DMS114 treated with DMSO at 0.1 percent for 48 hours (cell line): Measurements from ENCODE around the gene EXOG.

Experiments used
- DNase-seq: peaks from one replicate; lab custom pipeline; 2025; ENCODE audit not compliant: unreplicated experiment; lab: John Stamatoyannopoulos, UW

EXOG gene

DNA sequence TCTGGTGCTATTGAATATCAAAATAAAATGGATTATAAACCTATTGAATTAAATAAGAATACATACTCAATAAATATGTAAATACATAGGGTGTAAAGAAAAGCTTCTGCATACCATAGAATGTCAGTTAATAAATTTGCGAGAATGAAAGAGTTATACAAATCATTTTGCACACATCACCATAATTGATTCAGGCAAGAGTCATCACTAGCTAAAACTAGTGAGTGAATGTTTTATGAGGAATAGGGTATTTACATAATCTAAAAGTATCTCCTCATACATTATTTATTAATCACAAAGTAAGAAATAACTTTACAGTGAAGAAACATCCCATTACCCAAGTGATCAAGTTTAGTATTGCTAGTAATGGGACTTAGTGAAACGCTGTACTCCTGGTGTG is 13.6 kb downstream of the EXOG start:
- DNase-seq, result no peak

GRCh38 chr3:38510631-38511030 is 14.5 kb downstream of the EXOG start:
- no peak for DNase-seq

DNA sequence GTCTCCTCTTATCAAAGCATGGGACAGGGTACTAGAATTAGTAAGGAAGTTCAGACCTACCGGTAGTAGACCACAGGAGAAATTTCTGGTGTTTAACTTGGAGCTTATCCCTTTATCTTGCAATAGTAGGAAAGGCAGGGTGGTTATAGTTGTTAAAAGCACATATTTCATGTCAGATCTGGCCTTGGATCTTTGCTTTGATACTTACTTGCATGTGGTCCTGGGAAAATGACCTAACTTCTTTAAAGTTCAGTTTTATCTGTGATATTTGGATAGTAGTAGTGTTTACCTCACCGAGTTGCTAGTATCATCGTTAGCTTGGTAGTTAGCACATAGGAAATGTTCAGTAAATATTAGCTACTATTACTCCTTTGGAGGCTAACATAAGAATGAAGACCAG is 15.4 kb downstream of the EXOG start:
- no peak for DNase-seq

GRCh38 chr3:38515367-38515766 is 19.2 kb downstream of the EXOG start:
- DNase-seq, result no peak

GRCh38 chr3:38516669-38517068 is 20.5 kb downstream of the EXOG start:
- DNase-seq, result no peak

DNA sequence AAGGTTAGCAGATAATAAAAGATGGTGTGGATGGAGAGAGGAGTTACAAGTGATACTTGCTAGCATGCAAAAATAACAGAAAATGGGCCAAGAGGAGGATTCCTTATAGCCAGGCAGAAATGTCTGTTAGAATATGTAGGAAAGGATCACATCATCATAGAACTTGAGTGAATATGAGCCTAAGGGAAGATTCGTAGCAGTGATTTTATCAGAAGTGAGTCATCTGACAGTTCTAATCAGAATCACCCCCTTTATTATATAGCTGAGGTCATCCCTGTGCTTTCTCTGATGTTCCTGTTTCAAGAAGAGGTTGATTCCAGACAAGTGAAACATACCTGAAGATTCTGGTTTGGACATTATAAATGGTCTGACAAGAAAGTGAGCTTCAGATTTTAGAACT is 22.9 kb downstream of the EXOG start:
- no peak for DNase-seq

- no peak for DNase-seq
Measured at GRCh38 chr3:38519651-38520050, 23.5 kb downstream of the EXOG start.

DNA sequence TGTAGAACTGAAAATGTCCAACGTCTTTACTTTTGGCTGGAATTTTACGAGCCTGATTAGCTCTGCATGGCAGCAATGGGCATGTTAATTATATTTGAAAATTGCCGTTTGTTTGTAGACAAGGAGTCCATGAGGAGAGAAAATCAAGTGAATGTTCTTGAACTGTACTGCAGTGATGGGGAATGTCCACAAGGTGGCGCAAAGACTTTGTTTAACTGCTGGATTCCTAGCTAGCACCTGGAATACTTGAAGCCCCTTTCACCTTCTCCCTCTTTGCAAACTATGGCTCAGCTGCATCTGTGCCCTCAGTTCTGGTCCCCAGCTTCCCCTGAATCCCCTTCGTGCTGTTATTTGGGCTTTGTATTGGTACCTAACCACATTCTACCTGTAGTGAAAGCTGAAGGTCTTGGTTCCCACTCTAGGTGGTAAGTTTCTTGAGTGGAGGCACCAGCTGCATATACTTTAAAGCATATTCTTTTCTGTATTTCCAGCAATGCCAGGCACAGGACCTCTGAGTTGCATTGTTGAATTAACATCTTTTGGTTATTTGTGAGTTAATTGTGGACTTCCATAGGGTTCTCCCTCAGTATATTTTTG is 25.3 kb downstream of the EXOG start:
- peak; percentile 34 for DNase-seq

DNA sequence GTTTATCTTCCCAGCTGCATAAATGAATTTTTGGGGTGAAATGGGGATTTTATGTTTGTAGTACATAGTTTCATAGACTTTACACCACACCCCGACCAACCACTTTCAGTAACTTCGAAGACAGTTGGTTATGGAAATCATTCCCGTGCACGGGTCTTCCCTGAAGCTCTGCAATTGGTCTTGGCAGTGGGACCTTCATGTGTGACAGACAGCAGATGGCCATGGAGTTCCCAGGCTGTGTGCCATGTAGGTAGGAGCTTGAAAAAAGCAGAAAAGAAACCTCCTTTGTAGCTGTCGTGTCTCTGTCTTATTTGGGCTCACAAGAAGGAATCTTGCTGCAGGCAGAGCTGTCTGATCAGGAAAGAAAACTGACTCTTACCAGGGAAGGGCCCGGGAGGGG is 25.9 kb downstream of the EXOG start:
- DNase-seq, result no peak

- DNase-seq, result no peak
Measured at GRCh38 chr3:38524141-38524739, 28.1 kb downstream of the EXOG start.

DNA sequence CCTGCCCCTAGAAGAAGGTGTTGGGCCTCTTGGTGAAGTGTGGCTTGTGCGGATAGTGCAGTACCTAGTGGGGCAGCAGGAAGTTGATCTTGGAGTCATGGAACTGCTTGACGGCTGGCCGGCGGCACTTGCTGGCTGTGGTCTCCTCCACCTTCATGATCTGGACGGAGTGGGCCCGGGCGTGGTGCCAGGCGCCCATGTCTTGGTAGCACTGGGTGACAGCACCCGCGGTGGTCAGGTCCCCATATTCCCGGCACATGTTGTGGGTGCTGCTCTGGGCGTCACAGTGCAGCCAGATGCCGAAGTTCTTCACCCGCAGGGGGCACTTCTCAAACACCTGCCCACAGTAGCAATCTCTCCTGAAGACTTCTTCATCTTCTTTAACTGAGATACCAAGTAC is 30.7 kb downstream of the EXOG start:
- DNase-seq, result no peak

GRCh38 chr3:38528457-38528856 is 32.3 kb downstream of the EXOG start:
- DNase-seq, result no peak

DNA sequence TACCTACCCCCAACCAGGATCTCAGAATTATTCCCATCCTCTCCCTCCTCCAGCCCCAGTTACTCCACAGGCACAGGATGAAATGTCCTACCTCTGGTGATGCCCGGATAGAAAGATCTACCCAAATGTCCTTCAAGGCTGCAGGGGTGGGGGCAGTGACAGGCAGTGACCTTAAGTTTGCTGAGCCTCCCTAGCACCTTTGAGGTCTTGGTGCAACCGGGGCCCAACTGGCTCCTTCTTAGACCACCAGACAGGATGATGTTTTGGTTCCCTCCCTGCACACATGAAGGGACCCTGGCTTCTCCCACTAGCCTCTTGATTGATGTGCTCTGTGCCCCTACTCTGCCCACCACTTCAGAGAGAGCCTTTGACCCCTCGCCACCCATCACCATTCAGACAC is 36.4 kb downstream of the EXOG start:
- DNase-seq, result no peak

DNA sequence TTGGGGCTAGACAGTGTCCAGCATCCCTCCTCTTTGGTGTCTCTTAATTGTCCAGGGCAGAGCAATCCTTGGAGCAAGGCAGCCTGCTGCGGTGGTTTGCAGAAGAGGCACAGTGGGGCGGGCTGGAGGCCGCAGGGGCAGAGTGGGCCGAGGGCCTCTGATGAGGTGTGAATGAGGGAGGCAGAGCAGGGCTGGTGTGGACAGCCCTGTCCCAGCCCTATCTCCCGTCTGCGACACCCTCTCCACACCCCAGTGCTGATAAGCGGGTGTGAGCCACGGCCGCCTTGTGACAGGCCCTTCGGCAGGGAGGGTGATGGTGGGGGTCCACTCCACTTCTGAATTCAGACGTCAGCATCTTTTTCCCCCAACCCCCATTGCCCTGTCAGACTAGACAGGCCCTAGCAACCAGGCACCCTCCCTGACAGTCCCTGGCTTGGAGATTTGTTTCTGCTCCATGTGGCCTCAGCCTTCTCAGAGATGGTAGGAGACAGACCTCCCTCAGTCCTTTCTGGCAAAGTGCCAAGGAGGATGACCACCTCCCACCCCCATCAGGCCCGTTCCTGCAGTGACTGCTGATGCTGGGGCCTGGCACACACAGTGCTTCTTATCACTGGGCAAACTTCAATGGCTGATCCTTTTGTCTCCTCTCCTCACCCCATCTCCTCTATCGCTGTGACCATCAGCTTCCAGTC is 37.3 kb downstream of the EXOG start:
- no peak for DNase-seq

DNA sequence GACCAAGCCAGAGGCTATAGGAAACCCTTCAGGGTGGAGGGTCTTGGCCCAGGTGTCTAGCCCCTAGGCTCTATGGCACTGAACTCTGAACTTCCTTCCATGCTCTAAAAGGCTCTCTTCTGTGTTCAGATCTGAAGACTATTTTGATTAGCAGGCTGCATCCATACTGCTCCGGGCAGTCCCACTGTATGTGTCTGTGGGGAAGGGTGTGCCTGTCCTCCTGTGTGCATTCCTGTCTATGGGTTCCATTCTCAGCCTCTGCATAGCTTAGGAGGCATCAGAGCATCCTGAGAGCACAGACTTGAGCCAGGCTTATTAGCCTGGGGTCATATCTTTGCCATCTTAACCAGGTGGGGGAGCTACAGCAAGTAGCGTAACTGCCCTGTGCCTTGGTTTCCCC is 38.0 kb downstream of the EXOG start:
- DNase-seq, result no peak

DNA sequence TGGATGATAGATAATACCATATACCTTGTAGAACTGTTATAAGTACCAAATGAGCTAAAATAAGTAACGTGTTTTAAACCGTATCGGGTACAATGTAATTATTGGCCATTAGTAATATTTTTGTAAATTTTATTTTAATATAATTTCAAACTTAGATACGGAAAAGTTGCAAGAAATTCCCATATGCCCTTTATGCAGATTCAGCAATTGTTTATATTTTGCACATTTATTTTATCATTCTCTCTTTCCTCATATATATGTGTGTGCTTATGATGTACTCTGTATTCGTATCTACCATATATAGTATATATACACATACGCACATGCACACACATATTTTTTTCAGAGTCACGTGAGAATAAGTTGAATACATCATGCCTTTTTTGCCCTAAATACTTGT is 38.5 kb downstream of the EXOG start:
- DNase-seq, result no peak

GRCh38 chr3:38536671-38537070 is 40.5 kb downstream of the EXOG start:
- DNase-seq, result no peak

- DNase-seq, result no peak
Measured at GRCh38 chr3:38538773-38539353, 42.7 kb downstream of the EXOG start.

- no peak for DNase-seq
Measured at GRCh38 chr3:38541806-38542205, 45.7 kb downstream of the EXOG start.

DNA sequence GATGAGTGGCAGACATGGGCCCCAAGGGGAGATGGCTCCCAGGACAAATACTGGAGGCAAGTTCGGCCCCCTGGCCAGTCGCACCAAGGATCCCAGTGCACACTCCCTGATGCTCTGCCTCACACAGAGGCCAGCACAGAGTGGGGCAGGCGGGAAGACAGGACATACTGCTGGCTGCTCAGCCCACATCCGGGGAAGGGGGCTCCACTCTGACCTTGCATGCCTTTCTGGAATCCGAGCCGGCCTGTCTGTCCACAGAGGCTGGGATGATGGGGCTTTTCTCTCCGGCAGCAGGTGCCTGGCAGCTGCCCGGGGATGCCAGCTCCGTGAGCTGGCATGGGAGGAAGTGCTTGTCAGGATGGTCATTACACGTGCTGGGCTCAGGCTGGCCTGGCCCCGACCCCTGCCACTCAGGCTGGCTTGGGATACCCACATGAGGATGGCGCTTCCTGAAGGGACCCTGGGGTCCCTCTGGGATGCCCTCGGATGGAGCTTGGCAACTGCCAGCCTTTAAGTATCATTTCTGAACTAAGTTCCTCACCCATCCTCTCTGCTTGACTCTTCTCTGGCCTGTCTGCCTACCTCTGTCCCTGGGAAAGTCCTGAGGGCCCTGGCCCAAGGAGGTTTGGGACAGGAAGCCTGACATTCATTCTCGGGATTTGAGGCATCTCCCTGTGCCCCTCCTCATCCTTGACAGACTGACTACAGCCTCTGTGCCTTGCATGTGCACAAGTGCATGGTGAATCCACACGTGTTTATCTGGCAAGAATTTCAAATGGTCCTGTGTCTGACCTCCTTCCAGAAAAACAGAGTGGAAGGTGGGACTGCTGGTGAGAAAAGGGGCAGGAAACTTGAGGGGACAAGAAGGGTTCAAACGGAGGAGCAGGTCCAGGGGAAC is 46.5 kb downstream of the EXOG start:
- DNase-seq, result no peak

DNA sequence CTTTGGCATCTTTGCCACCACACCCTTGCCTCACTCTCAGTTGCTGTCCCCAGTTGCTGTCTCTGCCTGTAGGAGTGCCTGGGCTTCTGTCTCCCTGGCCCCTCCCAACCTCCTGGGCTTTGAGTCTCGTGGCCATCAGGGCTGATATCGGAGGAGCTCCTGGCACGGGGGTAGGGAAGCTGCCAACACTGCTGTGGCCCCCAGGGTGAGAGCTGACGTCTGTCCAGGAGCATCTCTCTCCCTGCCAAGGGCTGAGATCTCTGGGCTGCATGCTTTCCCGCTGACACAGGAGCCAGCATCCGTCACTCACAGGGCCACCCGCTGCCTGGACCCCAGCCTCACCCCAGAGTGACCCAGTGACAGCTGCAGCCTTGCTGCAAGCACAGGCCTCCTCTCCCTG is 47.4 kb downstream of the EXOG start:
- DNase-seq, result no peak
